Measurements from ENCODE around the gene TBC1D3B.
"Not testable (repeated sequence)": the region's sequence is repeated elsewhere in the genome, so short reads cannot be mapped to it uniquely, and the experiment has no call there.

The TBC1D3B gene

DNA sequence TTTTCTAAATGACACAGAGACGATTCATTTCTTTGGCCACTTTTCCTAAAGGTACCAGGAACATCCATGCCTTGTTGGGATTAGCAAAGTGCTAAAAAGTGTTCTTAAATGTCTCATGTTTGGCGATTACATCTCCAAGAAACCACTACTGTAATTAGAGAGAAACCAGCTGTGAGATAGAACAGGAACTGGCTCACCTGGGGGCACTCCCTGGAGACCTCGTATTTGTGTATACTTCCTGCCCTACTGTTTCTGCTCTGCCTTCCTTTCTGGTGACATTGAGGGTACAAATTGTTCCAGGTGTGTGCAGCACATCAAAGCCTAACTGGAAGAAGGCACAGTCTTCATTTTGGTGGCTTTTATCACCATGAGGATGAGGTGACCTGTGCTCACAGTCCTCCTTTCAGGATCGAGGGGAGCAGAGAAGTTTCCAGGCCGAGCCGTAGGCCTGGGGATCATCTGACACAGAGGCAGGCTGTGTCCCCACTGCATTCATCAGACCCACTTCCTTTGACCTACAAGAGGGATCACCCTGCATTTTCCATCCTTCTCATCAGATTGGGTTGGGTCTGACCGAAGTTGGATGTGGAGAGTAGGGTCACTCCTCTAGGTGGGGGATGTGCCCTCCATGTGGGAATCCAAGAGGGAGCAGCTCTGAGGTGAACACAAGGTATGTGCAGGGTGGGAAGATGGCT, 49.1 kb downstream of the TBC1D3B start:
- DNase-seq = no peak

DNA sequence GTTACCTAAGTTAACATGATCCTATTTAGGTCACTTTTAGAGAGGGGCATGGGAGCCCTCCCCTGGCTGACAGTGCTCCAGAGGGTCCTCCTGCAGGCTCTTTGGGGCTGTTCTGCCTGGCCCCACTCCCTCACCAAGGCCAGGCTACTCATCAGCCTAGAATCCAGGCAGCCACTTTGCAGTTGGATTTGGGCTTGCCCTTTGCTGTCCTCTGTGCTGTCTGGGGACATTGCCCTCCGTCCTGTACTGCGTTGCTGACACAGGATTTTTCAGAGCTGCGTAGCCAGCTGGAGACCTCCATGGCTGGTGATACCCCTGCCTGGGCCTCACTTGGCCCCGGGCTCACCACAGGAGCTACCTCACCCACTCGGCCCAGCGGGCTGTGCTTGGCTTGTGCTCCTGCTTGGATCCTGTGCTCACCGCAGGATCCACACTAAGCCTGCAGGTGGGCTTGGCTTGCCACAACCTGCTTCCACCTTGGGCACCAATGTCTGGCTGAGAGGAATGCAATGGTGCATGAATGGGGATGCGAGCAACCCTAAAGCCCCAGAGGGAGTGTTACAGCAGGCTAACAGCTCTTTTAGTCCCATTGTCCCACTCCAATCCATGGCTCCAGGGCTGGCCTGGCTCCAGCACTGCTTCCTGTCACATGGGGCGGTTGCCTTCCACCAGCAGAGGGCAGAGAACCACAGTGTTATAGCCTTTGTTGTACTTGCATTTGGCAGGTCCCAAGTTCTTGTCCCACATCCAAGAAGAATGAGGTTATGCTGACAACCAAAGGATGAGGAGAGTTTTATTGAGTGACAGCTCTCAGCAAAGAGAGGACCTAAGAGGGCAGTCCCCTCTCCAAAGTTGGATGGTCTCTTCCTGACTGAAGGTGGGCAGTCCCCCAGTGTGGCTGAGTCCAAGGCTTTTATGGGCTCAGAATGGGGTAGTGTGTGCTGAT, 51.3 kb downstream of the TBC1D3B start:
- DNase-seq = no peak

DNA sequence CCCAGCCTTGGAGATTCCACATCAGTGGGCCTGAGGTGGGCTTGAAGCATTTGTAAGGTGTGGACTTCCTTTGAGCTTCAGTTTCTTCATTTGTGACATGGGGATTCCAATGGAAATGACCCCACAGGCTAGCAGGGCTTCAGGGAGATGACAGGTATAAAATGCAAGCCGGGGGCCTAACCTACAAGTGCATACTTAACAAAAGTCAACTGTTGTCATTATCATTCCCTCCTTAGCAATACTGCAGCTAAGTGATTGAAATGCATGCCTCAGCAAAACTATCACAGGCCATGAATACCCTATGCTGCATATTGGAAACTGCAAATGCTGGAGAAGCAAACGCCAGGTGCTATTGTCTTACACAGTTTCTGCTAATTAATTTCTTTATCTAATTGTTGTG, 53.0 kb downstream of the TBC1D3B start:
- no peak for DNase-seq

DNA sequence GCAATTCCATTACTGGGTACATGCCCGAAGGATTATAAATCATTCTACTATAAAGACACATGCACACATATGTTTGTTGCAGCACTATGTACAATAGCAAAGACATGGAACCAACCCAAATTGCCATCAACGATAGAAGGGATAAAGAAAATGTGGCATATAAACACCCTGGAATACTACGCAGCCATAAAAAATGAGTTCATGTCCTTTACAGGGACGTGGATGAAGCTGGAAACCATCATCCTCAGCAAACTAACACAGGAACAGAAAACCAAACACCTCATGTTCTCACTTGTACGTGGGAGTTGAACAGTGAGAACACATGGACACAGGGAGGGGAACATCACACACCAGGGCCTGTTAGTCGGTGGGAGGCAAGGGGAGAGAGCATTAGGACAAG, 55.3 kb downstream of the TBC1D3B start:
- not testable (repeated sequence) for DNase-seq

DNA sequence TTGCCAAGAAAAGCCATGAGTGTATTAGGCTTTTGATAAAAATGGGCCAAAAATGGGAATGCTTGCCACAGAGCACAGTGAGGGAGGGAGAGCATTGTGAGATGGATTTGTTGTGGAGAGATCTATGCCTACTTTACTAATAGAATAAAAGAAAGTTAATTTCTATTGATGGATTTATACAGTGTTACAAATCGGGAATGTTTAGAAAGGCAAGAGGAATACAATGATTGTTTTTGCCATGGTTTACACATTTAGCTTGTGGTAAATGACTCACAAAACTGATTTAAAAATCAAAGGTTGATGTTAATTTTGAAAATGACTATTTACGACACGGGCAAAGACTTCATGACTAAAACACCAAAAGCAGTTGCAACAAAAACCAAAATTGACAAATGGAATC, 56.2 kb downstream of the TBC1D3B start:
- no peak for DNase-seq

DNA sequence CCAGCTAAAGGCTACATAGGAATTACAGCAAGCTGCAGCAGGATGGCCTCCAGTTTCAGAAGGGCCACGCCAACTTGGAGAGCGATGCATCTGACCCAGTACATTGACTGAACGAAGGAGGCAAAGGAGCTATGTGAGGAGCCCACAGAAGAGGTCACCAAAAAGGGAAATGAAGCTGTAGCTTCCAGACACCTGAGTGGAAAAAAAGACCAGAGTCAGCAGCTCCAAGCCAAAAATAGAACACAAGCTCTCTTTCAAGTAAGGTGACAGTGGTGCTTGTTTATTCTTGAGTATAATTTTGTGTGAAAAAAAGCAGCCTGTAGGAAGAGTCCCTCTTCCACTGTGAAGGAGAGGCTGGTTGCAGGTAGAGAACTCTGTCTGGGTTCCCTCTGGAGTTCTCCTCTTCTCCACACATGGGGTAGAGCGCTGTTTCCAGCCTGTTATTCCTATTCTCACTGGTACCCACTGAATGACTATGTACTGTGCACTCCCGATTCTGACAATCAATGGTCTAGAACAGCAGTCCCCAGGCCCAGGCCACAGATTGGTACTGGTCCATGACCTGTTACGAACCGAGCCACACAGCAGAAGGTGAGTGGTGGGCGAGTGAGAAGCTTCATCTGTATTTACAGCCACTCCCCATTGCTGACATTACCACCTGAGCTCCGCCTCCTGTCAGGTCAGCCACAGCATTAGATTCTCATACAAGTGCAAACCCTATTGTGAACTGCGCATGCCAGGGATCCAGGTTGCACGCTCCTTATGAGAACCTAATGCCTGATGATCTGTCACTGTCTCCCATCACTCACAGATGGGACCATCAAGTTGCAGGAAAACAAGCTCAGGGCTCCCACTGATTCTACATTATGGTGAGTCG, 57.7 kb downstream of the TBC1D3B start:
- no peak for DNase-seq

DNA sequence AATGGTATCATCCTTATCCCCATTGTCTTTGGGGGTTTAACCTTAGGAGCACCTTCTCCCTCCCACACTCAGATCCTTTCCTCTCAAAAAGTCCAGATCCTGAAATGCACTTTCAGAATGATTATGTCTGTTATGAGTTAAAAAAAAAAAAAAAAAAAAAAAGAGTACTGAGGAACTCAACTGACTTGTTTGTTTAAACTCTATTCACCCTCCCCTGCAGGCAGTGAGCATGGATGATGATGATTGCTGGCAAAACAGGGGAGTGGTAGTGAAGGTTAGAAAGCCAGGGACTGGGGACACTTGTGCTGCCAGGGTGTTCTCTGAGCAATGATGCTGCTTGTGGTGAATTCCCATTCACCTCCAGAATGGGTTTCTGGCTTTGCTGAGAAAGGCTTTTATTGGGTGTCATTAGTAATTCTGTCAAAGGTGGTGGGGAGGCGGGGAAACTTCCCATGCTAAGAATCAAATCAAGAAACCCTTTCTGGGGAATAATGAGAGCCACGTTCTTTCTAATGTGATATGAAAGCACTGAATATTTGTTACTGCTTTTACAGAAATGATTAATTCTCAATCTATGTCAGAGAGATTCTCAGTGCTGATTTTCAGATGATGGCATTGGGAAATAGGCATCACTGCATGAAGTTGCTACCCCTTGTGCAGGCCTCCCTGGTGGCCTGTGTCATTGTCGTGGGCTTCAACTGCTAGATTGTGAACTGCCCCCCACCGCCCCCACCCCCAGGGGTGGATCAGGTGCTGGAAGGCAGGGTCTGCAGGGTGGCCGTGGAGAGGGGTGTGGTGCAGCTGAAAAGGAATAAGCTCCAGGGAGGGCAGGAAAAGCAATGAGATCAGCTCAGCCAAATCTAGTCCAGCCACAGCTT, 58.7 kb downstream of the TBC1D3B start:
- DNase-seq = no peak

All from SHP77 treated with DMSO at 0.1 percent for 48 hours (cell line).